ENCODE data around the gene LYZL4.

Gene LYZL4

GRCh38 chr3:42428830-42429229, 18.4 kb upstream of the LYZL4 start:
- no peak for TF ChIP-seq CTCF (IDR thresholded peaks at IDR 0.05; ENCODE audit: low read depth, low read length)
- no peak overlapping the region for H3K4me3 ChIP-seq (ENCODE audit: low read depth, low read length)

GRCh38 chr3:42425736-42426407, 15.5 kb upstream of the LYZL4 start:
- no peak for TF ChIP-seq CTCF (IDR thresholded peaks at IDR 0.05; ENCODE audit: low read depth, low read length)
- H3K4me3 ChIP-seq (ENCODE audit: low read depth, low read length): no peak overlapping the region

- TF ChIP-seq CTCF (IDR thresholded peaks at IDR 0.05; ENCODE audit: low read depth, low read length): no peak
- H3K4me3 ChIP-seq (ENCODE audit: low read depth, low read length): no peak overlapping the region
Observed at GRCh38 chr3:42424911-42425310, 14.5 kb upstream of the LYZL4 start.

- no peak for TF ChIP-seq CTCF (IDR thresholded peaks at IDR 0.05; ENCODE audit: low read depth, low read length)
- H3K4me3 ChIP-seq (ENCODE audit: low read depth, low read length): no peak overlapping the region
Observed at GRCh38 chr3:42421818-42422796, 11.7 kb upstream of the LYZL4 start.

- H3K4me3 ChIP-seq (ENCODE audit: low read depth, low read length): no peak overlapping the region
- TF ChIP-seq CTCF (IDR thresholded peaks at IDR 0.05; ENCODE audit: low read depth, low read length): no peak
Observed at GRCh38 chr3:42419563-42419962, 9.2 kb upstream of the LYZL4 start.

- no peak for TF ChIP-seq CTCF (IDR thresholded peaks at IDR 0.05; ENCODE audit: low read depth, low read length)
- no peak overlapping the region for H3K4me3 ChIP-seq (ENCODE audit: low read depth, low read length)
Observed at GRCh38 chr3:42412526-42413155, 2.2 kb upstream of the LYZL4 start.
